Karpas-422 (cell line): ENCODE measurements around the gene WBP4. TPM values are rescaled to one million over a fixed set of nuclear protein-coding genes. Genes with fewer than 3 reads are reported as not detected.

Experiments used
- DNase-seq: peaks from one replicate; pipeline ENCODE4 v3.0.0-alpha.2; 2015
- H2AFZ ChIP-seq: fragments of 200-600 bp; sonication (generic); 2 replicates; pipeline ENCODE4 v1.6.1; 2014; ENCODE audit warnings: antibody characterized with exemption, low read length, mixed read lengths
- H3K27ac ChIP-seq: fragments of 200-600 bp; sonication (generic); 2 replicates; pipeline ENCODE4 v1.5.1; 2014; ENCODE audit warnings: mild to moderate bottlenecking, low read length, moderate library complexity
- H3K27me3 ChIP-seq: fragments of 200-600 bp; sonication (generic); 2 replicates; pipeline ENCODE4 v1.6.1; 2014; ENCODE audit warnings: low read length, mixed read lengths
- H3K36me3 ChIP-seq: fragments of 200-600 bp; sonication (generic); 2 replicates; pipeline ENCODE4 v1.6.1; 2014; ENCODE audit warnings: low read length, mixed read lengths; ENCODE audit not compliant: insufficient read depth
- H3K4me1 ChIP-seq: fragments of 200-600 bp; sonication (generic); 2 replicates; pipeline ENCODE4 v1.6.1; 2014; ENCODE audit warnings: mild to moderate bottlenecking, low read length, mixed read lengths
- H3K4me2 ChIP-seq: fragments of 200-600 bp; sonication (generic); 2 replicates; pipeline ENCODE4 v1.6.1; 2014; ENCODE audit warnings: low read length, low read depth, mild to moderate bottlenecking; ENCODE audit not compliant: poor library complexity, severe bottlenecking
- H3K4me3 ChIP-seq: fragments of 200-600 bp; sonication (generic); 2 replicates; pipeline ENCODE4 v1.5.1; 2014; ENCODE audit warnings: mild to moderate bottlenecking, antibody characterized with exemption, low read length, mixed read lengths
- H3K79me2 ChIP-seq: fragments of 200-600 bp; sonication (generic); 2 replicates; pipeline ENCODE4 v1.6.1; 2014; ENCODE audit warnings: mild to moderate bottlenecking, low read length, mixed read lengths
- H3K9ac ChIP-seq: fragments of 200-600 bp; sonication (generic); 2 replicates; pipeline ENCODE4 v1.6.0; 2014; ENCODE audit warnings: low read length
- H3K9me2 ChIP-seq: fragments of 200-600 bp; sonication (generic), shearing (Covaris generic); replicated peaks from 2 replicates; pipeline ENCODE4 v1.6.0; 2014; ENCODE audit warnings: mild to moderate bottlenecking, low read length, moderate library complexity; ENCODE audit not compliant: insufficient read depth
- H3K9me3 ChIP-seq: fragments of 300-700, 200-600 bp; sonication (generic); 2 replicates; pipeline ENCODE4 v1.6.1; 2014; ENCODE audit warnings: low read length, mixed read lengths
- H4K20me1 ChIP-seq: fragments of 200-600 bp; sonication (generic); 2 replicates; pipeline ENCODE4 v1.6.1; 2014; ENCODE audit warnings: mild to moderate bottlenecking, antibody characterized with exemption, low read length, low read depth; ENCODE audit not compliant: insufficient read depth
- total RNA-seq: library from RNA; depleted of rRNA; stranded (reverse); fragments of >200 nt; shearing (Covaris generic); gene quantifications from 2 replicates; pipeline ENCODE4 v1.2.3, GENCODE V29; 2014; ENCODE audit warnings: low replicate concordance

WBP4 gene
- total RNA-seq, 1 experiment from 2014 or later, result 4.5 TPM

DNA sequence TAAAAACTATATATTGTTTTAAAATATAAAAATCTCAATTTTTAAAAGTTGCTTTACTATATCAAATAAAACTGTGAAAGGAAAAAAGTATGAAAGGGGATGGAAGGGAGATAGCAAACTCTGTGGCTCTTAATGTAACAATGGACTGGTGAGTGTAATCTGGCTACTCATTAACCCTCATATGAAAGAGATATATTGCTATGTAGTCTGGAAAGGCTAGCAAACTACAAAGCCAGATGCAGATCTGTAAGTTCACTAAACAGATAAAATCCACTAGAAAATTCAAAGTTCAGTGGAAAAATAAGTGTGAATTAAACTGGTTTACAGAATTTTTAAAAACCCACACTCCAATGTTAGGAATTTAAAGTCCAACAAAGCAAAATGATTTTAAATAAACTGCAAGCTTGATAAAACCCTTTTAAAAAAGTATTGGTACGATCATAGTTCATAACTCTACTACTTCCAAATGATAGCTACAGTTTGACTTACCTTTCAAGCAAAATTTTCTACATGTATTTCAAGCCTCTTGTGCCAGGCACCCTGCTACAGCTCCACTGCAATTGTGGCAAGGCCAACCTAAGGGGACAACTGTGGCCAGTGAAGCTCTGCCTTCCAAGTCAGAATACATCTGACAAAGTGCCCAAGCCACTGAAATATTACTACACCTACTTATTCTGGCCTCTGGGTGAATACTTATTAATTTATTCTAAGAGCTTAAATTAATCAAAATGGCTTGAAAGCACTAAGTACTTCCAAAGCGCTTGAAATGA is 41.5 kb upstream of the WBP4 start:
- Histone ChIP-seq H3K9ac (peak overlapping the region; percentile 13), H2AFZ (0 out of 2 replicates have a peak overlapping the region, but pooled peaks have one; percentile 35), H3K79me2 (peaks cover 42% of the 10 kb centered on the region), H3K4me2 (peak overlapping the region; percentile 81), H4K20me1 (no peaks in the 10 kb centered on the region), H3K4me1 (peaks cover 35% of the 10 kb centered on the region), H3K27me3 (no peaks in the 10 kb centered on the region), H3K4me3 (no peak overlapping the region), H3K9me2 (no peaks in the 10 kb centered on the region), H3K27ac (peak overlapping the region; percentile 95), H3K9me3 (no peaks in the 10 kb centered on the region), H3K36me3 (peaks cover 10% of the 10 kb centered on the region; the same call in 1 of the 2 replicates)
- no peak for DNase-seq

DNA sequence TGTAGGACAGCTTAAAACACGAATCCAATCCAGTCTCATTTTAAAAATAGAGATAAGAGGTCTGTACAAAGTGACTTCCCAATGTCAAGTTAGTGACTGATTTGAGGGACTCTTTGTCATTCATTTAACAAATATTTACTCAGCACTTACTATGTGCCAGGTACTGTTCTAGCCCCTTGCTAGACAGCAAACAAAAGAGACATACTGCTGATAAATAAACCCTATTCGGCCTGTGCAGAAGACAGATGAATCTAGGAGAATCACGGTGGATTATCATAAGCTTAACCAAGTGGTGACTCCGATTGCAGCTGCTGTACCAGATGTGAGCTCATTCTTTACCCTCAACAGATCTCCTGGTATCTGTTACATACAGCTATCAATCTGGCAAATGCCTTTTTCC is 35.8 kb upstream of the WBP4 start:
- Histone ChIP-seq H3K27me3 (no peaks in the 10 kb centered on the region), H3K9me3 (no peaks in the 10 kb centered on the region), H3K4me3 (no peak overlapping the region), H3K4me1 (no peaks in the 10 kb centered on the region; the same call in 1 of the 2 replicates), H3K36me3 (no peaks in the 10 kb centered on the region), H3K27ac (no peak overlapping the region), H2AFZ (no peak overlapping the region), H3K9ac (no peak overlapping the region), H4K20me1 (no peaks in the 10 kb centered on the region), H3K79me2 (no peaks in the 10 kb centered on the region), H3K9me2 (no peaks in the 10 kb centered on the region), H3K4me2 (no peak overlapping the region)
- no peak for DNase-seq

DNA sequence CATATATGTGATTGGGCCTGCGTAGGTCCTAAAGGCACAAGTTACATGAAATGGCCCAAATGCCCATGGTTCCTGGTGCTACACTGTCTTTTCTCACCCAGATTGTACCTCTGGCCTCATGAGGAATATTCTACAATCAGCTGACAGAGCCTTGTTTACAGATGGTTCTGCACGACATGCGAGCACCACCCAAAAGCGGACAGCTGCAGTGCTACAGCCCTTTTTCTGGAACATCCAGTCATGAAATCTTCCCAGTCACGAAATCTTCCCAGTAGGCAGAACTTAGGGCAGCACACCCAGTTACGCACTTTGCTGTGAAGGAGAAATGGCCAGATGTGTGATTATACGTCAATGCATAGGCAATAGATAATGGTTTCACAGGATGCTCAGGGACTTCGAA is 34.5 kb upstream of the WBP4 start:
- no peak overlapping the region for H3K4me2 ChIP-seq
- H3K9ac ChIP-seq, result no peak overlapping the region
- no peaks in the 10 kb centered on the region for H3K4me1 ChIP-seq
- H3K9me2 ChIP-seq, result no peaks in the 10 kb centered on the region
- no peaks in the 10 kb centered on the region for H3K27me3 ChIP-seq
- H3K27ac ChIP-seq, result no peak overlapping the region
- H3K79me2 ChIP-seq, result no peaks in the 10 kb centered on the region
- H4K20me1 ChIP-seq, result no peaks in the 10 kb centered on the region
- H3K4me3 ChIP-seq, result no peak overlapping the region
- H2AFZ ChIP-seq, result no peak overlapping the region
- no peaks in the 10 kb centered on the region for H3K36me3 ChIP-seq
- H3K9me3 ChIP-seq, result no peaks in the 10 kb centered on the region
- DNase-seq, result no peak

DNA sequence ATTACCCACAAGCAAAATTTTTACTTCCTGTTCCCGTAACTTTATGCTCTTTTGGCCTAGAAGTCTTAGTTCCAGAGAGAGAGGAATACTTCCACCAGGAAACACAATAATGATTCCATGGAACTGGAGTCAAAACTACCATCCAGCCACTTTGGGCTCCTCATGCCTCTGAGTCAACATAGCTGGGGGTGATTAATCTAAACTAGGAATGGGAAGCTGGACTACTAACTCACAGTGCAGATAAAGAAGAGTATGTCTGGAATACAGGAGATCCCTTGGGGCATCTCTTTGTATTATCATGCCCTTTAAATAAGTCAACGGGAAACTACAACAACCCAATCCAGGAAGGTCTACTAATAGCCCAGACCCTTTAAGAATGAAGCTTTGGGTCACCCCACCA is 33.3 kb upstream of the WBP4 start:
- H3K9ac ChIP-seq, result no peak overlapping the region
- H3K79me2 ChIP-seq, result no peaks in the 10 kb centered on the region
- no peaks in the 10 kb centered on the region for H3K36me3 ChIP-seq
- no peaks in the 10 kb centered on the region for H3K27me3 ChIP-seq
- no peak overlapping the region for H3K27ac ChIP-seq
- H3K4me3 ChIP-seq, result no peak overlapping the region
- DNase-seq, result no peak
- H2AFZ ChIP-seq, result no peak overlapping the region
- no peaks in the 10 kb centered on the region for H3K4me1 ChIP-seq
- no peaks in the 10 kb centered on the region for H3K9me3 ChIP-seq
- no peaks in the 10 kb centered on the region for H4K20me1 ChIP-seq
- H3K9me2 ChIP-seq, result no peaks in the 10 kb centered on the region
- no peak overlapping the region for H3K4me2 ChIP-seq

DNA sequence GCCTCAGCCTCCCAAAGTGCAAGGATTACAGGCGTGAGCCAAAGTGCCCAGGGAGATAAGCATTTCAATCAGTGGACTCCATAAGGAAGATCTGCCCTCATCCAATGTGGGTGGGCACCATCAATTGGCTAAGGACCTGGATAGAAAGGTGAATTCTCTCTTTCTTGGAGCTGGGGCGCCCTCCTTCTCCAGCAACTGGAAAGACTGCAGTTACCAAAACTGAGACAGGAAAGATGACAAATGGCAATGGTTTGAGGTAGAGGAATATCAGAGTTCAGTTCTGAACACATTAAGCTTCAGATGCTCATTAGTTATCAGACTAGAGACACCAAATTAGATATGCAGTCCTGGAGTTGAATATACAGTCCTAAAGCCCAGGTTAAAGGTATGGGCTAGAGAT is 31.7 kb upstream of the WBP4 start:
- peak; percentile 63 for DNase-seq

DNA sequence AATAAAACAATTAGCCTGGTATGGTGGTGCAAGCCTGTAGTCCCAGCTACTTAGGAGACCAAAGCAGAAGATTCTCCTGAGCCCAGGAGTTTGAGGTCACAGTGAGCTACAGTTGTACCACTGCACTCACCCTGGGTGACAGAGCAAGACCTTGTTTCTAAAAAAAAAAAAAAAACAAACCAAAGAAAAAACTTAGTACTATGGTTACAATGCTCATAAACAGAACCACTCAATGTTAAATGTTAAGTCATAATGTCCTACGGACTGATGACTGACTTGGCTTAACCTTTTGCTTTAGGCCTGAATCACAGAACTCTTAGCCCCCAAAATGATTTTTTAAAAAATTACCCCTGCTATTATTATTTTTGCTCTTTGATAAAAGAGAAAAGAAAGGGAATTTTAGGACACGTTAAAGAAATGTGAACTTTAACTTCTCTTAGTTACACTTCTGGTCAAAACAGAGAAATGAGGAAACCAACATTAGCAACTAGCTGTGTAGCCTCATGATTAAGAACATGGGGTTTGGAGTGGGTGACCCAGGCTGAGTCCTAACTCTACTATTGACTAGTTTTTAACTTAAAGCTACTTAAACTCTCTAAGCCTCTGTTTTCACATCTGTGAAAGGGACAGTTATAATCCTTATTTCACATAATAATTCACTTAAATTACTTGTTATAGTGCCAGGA is 28.5 kb upstream of the WBP4 start:
- Histone ChIP-seq H4K20me1 (no peaks in the 10 kb centered on the region), H3K79me2 (no peaks in the 10 kb centered on the region), H3K27me3 (no peaks in the 10 kb centered on the region), H3K4me2 (no peak overlapping the region), H3K27ac (no peak overlapping the region), H3K4me1 (no peaks in the 10 kb centered on the region), H2AFZ (no peak overlapping the region), H3K36me3 (no peaks in the 10 kb centered on the region), H3K9ac (no peak overlapping the region), H3K9me2 (no peaks in the 10 kb centered on the region), H3K9me3 (no peaks in the 10 kb centered on the region), H3K4me3 (no peak overlapping the region)
- no peak for DNase-seq

More for the DNA sequence above, 31.7 kb upstream of the WBP4 start:
- no peak overlapping the region for H2AFZ ChIP-seq
- no peak overlapping the region for H3K9ac ChIP-seq
- H3K4me2 ChIP-seq, result no peak overlapping the region
- H3K4me1 ChIP-seq, result no peaks in the 10 kb centered on the region
- H3K27ac ChIP-seq, result no peak overlapping the region
- no peak overlapping the region for H3K4me3 ChIP-seq
- no peaks in the 10 kb centered on the region for H3K9me2 ChIP-seq
- no peaks in the 10 kb centered on the region for H3K9me3 ChIP-seq
- no peaks in the 10 kb centered on the region for H3K27me3 ChIP-seq
- no peaks in the 10 kb centered on the region for H3K36me3 ChIP-seq
- no peaks in the 10 kb centered on the region for H4K20me1 ChIP-seq
- H3K79me2 ChIP-seq, result no peaks in the 10 kb centered on the region

DNA sequence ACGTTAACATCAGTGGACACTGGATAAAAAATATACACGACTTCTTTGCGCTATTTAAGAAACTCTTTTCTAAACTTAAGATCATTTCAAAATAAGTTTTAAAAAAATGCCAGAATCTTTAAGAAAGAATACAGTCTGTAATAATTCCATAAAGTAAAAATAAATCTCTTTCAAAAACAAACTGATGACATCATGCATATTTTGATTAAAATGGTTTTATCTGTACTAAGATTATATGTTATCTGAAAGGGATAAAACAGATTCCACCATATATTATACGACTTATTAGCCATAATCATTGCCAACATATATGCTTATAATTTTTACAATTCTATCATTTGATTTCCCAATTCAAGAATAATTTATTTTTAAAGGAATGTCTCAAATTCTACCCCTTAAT is 26.9 kb upstream of the WBP4 start:
- no peaks in the 10 kb centered on the region for H4K20me1 ChIP-seq
- no peak overlapping the region for H3K4me2 ChIP-seq
- H3K27ac ChIP-seq, result no peak overlapping the region
- no peaks in the 10 kb centered on the region for H3K9me2 ChIP-seq
- H3K9me3 ChIP-seq, result no peaks in the 10 kb centered on the region
- H3K9ac ChIP-seq, result no peak overlapping the region
- H2AFZ ChIP-seq, result no peak overlapping the region
- no peak overlapping the region for H3K4me3 ChIP-seq
- no peaks in the 10 kb centered on the region for H3K36me3 ChIP-seq
- no peak for DNase-seq
- no peaks in the 10 kb centered on the region for H3K79me2 ChIP-seq
- no peaks in the 10 kb centered on the region for H3K4me1 ChIP-seq
- H3K27me3 ChIP-seq, result no peaks in the 10 kb centered on the region

DNA sequence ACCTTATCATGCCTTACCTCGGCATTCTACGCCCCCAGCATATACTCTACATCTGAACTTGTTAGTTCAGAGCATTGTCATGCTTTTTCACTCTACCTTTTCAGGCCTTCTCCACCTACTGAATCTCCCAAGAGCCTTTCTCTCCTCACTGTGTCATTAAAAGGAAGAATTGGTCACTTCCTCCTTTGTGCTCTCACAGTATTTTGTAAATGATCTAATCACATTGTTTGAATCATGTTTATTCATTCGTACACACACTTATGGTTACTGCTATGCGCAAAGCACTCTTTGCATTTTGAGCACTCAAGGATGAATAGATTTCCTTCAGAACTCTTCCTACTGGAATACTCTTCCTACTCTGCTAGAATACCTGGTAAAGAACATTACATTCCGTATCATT is 26.4 kb upstream of the WBP4 start:
- Histone ChIP-seq H3K9me3 (no peaks in the 10 kb centered on the region), H3K27me3 (no peaks in the 10 kb centered on the region), H3K4me3 (no peak overlapping the region), H4K20me1 (no peaks in the 10 kb centered on the region), H3K9me2 (no peaks in the 10 kb centered on the region), H3K27ac (no peak overlapping the region), H3K79me2 (no peaks in the 10 kb centered on the region), H3K36me3 (no peaks in the 10 kb centered on the region), H3K9ac (no peak overlapping the region), H2AFZ (no peak overlapping the region), H3K4me2 (no peak overlapping the region), H3K4me1 (no peaks in the 10 kb centered on the region)
- DNase-seq, result no peak
